H9 (cell line): ENCODE results near the gene FJX1. TPM values are rescaled to one million over a fixed set of nuclear protein-coding genes. Genes with fewer than 3 reads are reported as not detected.

Source experiments
- DNase-seq: peaks from one replicate; pipeline ENCODE4 v3.0.0-alpha.2; 2017
- H2AFZ ChIP-seq: one replicate; pipeline ENCODE4 v1.6.1; 2013; ENCODE audit warnings: mild to moderate bottlenecking, low read length, control low read depth, moderate library complexity
- H2AK5ac ChIP-seq: 2 replicates; pipeline ENCODE4 v1.6.1; 2013; ENCODE audit warnings: low read length, control low read depth, mixed read lengths; ENCODE audit not compliant: insufficient read length
- H2BK120ac ChIP-seq: one replicate; pipeline ENCODE4 v1.6.1; 2013; ENCODE audit warnings: low read depth, mild to moderate bottlenecking, low read length, control low read depth, inconsistent platforms; ENCODE audit not compliant: poor library complexity, severe bottlenecking
- H2BK12ac ChIP-seq: 2 replicates; pipeline ENCODE4 v1.6.1; 2013; ENCODE audit warnings: low read length, control low read depth, mixed read lengths, low read depth; ENCODE audit not compliant: insufficient read length
- H2BK15ac ChIP-seq: 2 replicates; pipeline ENCODE4 v1.6.1; 2013; ENCODE audit warnings: low read depth, low read length, control low read depth
- H2BK20ac ChIP-seq: one replicate; pipeline ENCODE4 v1.6.1; 2013; ENCODE audit warnings: low read depth, mild to moderate bottlenecking, low read length, control low read depth, inconsistent platforms; ENCODE audit not compliant: poor library complexity, severe bottlenecking
- H2BK5ac ChIP-seq: 2 replicates; pipeline ENCODE4 v1.6.1; 2013; ENCODE audit warnings: low read length, control low read depth, mixed read lengths; ENCODE audit not compliant: insufficient read length
- H3K14ac ChIP-seq: 2 replicates; pipeline ENCODE4 v1.6.1; 2013; ENCODE audit warnings: low read length, control low read depth; ENCODE audit not compliant: insufficient read depth
- H3K18ac ChIP-seq: 2 replicates; pipeline ENCODE4 v1.6.1; 2013; ENCODE audit warnings: low read depth, mild to moderate bottlenecking, mixed read lengths, low read length, control low read depth; ENCODE audit not compliant: insufficient read length
- H3K23ac ChIP-seq: 2 replicates; pipeline ENCODE4 v1.6.1; 2013; ENCODE audit warnings: low read length, control low read depth, mixed read lengths, low read depth; ENCODE audit not compliant: insufficient read length
- H3K23me2 ChIP-seq: 2 replicates; pipeline ENCODE4 v1.6.1; 2013; ENCODE audit warnings: low read depth, mild to moderate bottlenecking, mixed read lengths, low read length, control low read depth; ENCODE audit not compliant: insufficient read length, poor library complexity, severe bottlenecking
- H3K27ac ChIP-seq: 2 replicates; pipeline ENCODE4 v1.5.1; 2013; ENCODE audit warnings: low read length, control low read depth, mixed read lengths, low read depth; ENCODE audit not compliant: insufficient read length
- H3K27me3 ChIP-seq: 2 replicates; pipeline ENCODE4 v1.6.1; 2013; ENCODE audit warnings: low read length, control low read depth, inconsistent platforms; ENCODE audit not compliant: insufficient read depth
- H3K4ac ChIP-seq: 2 replicates; pipeline ENCODE4 v1.6.1; 2013; ENCODE audit warnings: low read depth, mild to moderate bottlenecking, control low read depth, inconsistent platforms, low read length, moderate library complexity
- H3K4me1 ChIP-seq: 2 replicates; pipeline ENCODE4 v1.6.1; 2013; ENCODE audit warnings: low read length, control low read depth, inconsistent platforms; ENCODE audit not compliant: insufficient read depth
- H3K4me2 ChIP-seq: 2 replicates; pipeline ENCODE4 v1.6.1; 2013; ENCODE audit warnings: low read length, control low read depth, mixed read lengths; ENCODE audit not compliant: insufficient read length, insufficient read depth
- H3K56ac ChIP-seq: 2 replicates; pipeline ENCODE4 v1.6.1; 2013; ENCODE audit warnings: low read depth, mild to moderate bottlenecking, mixed read lengths, low read length, control low read depth; ENCODE audit not compliant: insufficient read length
- H3K79me1 ChIP-seq: 2 replicates; pipeline ENCODE4 v1.6.1; 2013; ENCODE audit warnings: low read depth, mild to moderate bottlenecking, moderate library complexity, low read length, control low read depth, inconsistent platforms; ENCODE audit not compliant: insufficient read depth, poor library complexity, severe bottlenecking
- H3K79me2 ChIP-seq: 2 replicates; pipeline ENCODE4 v1.6.1; 2013; ENCODE audit warnings: low read length, control low read depth, inconsistent platforms; ENCODE audit not compliant: insufficient read depth
- H3K9ac ChIP-seq: 2 replicates; pipeline ENCODE4 v1.6.1; 2013; ENCODE audit warnings: low read length, control low read depth, mixed read lengths; ENCODE audit not compliant: insufficient read length; ENCODE audit errors: extremely low read depth
- H3K9me3 ChIP-seq: one replicate; pipeline ENCODE4 v1.6.1; 2013; ENCODE audit warnings: low read depth, low read length, inconsistent platforms; ENCODE audit not compliant: control insufficient read depth
- H3T11ph ChIP-seq: one replicate; pipeline ENCODE4 v1.6.1; 2013; ENCODE audit warnings: mild to moderate bottlenecking, low read length, control low read depth, inconsistent platforms
- H4K20me1 ChIP-seq: one replicate; pipeline ENCODE4 v1.6.1; 2013; ENCODE audit not compliant: control insufficient read depth, insufficient read length, insufficient read depth
- H4K5ac ChIP-seq: 2 replicates; pipeline ENCODE4 v1.6.1; 2013; ENCODE audit warnings: low read depth, mild to moderate bottlenecking, mixed read lengths, low read length, control low read depth; ENCODE audit not compliant: insufficient read length
- H4K8ac ChIP-seq: replicated peaks from 2 replicates; pipeline ENCODE4 v1.6.1; 2013; ENCODE audit warnings: low read length, control low read depth, mixed read lengths, low read depth; ENCODE audit not compliant: insufficient read length
- H4K91ac ChIP-seq: 2 replicates; pipeline ENCODE4 v1.6.1; 2013; ENCODE audit warnings: low read depth, mild to moderate bottlenecking, moderate library complexity, mixed read lengths, low read length, control low read depth; ENCODE audit not compliant: insufficient read length
- H3K27ac Mint-ChIP-seq, 3 experiments: 2 replicates in 2 of 3; 3 replicates in 1 of 3; pipeline ENCODE4 v1.8.0; 2020 to 2021; ENCODE audit warnings: mixed read lengths in 3 of 3, mild to moderate bottlenecking in 1 of 3, moderate library complexity in 1 of 3
- H3K27me3 Mint-ChIP-seq: 2 replicates; pipeline ENCODE4 v1.8.0; 2021; ENCODE audit warnings: low read depth, mild to moderate bottlenecking, moderate library complexity, mixed read lengths
- H3K36me3 Mint-ChIP-seq, 3 experiments: 2 replicates in 2 of 3; 3 replicates in 1 of 3; pipeline ENCODE4 v1.8.0; 2020 to 2021; ENCODE audit warnings: low read depth in 3 of 3, mixed read lengths in 3 of 3; ENCODE audit not compliant: insufficient read depth in 1 of 3
- H3K4me1 Mint-ChIP-seq, 2 experiments: 2 replicates each; pipeline ENCODE4 v1.8.0; 2020; ENCODE audit warnings: mixed read lengths in 2 of 2
- H3K4me3 Mint-ChIP-seq, 2 experiments: 2 replicates in 1 of 2; 3 replicates in 1 of 2; pipeline ENCODE4 v1.8.0; 2020 to 2021; ENCODE audit warnings: mild to moderate bottlenecking in 2 of 2, mixed read lengths in 2 of 2, moderate library complexity in 1 of 2
- H3K9me3 Mint-ChIP-seq, 2 experiments: 2 replicates in 1 of 2; 3 replicates in 1 of 2; pipeline ENCODE4 v1.8.0; 2020; ENCODE audit warnings: mild to moderate bottlenecking in 2 of 2, mixed read lengths in 2 of 2, moderate library complexity in 1 of 2
- CTCF ChIP-seq: fragments of 200-600 bp; sonication (generic); conservative IDR thresholded peaks from 3 replicates; pipeline ENCODE4 v1.8.0; 2021; ENCODE audit warnings: antibody characterized with exemption, mild to moderate bottlenecking
- WGBS: extraction: QIAGEN DNeasy Blood & Tissue Kit; methylation state at CpG from one replicate; pipeline ENCODE4 v1.1.7; 2013; ENCODE audit warnings: missing lambda C conversion rate, low lambda C conversion rate, mixed read lengths; ENCODE audit not compliant: insufficient read length; ENCODE audit errors: extremely low coverage; 5-methylcytosine and 5-hydroxymethylcytosine counted together
- total RNA-seq: library from RNA; stranded (reverse); gene quantifications from 2 replicates; pipeline ENCODE4 v1.2.1, GENCODE V29; 2021

Gene FJX1
- total RNA-seq, 1 experiment from 2014 or later: 11.5 TPM

GRCh38 chr11:35650006-35650405, 31.7 kb downstream of the FJX1 start:
- Mint-ChIP-seq H3K4me3 (no peak overlapping the region), H3K4me1 (peaks cover 13 to 20% of the 10 kb centered on the region in 2 experiments), H3K9me3 (no peaks in the 10 kb centered on the region; a peak in 1 of 5 replicates), H3K27me3 (peaks cover 60% of the 10 kb centered on the region), H3K36me3 (no peaks in the 10 kb centered on the region), H3K27ac (no peak overlapping the region)
- H3K9me3 ChIP-seq: no peaks in the 10 kb centered on the region
- no CpG with 5 or more reads among the region's 1 CpG for WGBS
- H2BK15ac ChIP-seq: no peak overlapping the region
- TF ChIP-seq CTCF: no peak
- no peak overlapping the region for H3K14ac ChIP-seq
- no peak overlapping the region for H2AFZ ChIP-seq
- H3K4ac ChIP-seq: no peak overlapping the region
- H4K8ac ChIP-seq: no peak overlapping the region
- no peaks in the 10 kb centered on the region for H3K79me2 ChIP-seq
- H3K9ac ChIP-seq: no peak overlapping the region
- H3K27me3 ChIP-seq: no peaks in the 10 kb centered on the region; the same call in 1 of the 2 replicates
- no peaks in the 10 kb centered on the region for H3K23me2 ChIP-seq
- H2BK120ac ChIP-seq: no peak overlapping the region
- H3K4me1 ChIP-seq: 0 out of 2 replicates have a peak, but pooled peaks cover 3% of the 10 kb centered on the region
- no peak overlapping the region for H2BK20ac ChIP-seq
- no peak overlapping the region for H2AK5ac ChIP-seq
- no peak overlapping the region for H3K4me2 ChIP-seq
- no peak overlapping the region for H2BK5ac ChIP-seq
- H3K56ac ChIP-seq: no peak overlapping the region
- no peak overlapping the region for H4K91ac ChIP-seq
- no peak overlapping the region for H4K5ac ChIP-seq
- no peak overlapping the region for H3K27ac ChIP-seq
- DNase-seq: no peak
- no peak overlapping the region for H3T11ph ChIP-seq
- H2BK12ac ChIP-seq: no peak overlapping the region
- no peak overlapping the region for H3K18ac ChIP-seq
- H4K20me1 ChIP-seq: no peaks in the 10 kb centered on the region
- no peak overlapping the region for H3K23ac ChIP-seq
- H3K79me1 ChIP-seq: no peaks in the 10 kb centered on the region
